ENCODE measurements around the gene PCDHGA12.
A peak's percentile ranks its signal among the peaks of the same experiment; 100 is the strongest.

PCDHGA12 gene

DNA sequence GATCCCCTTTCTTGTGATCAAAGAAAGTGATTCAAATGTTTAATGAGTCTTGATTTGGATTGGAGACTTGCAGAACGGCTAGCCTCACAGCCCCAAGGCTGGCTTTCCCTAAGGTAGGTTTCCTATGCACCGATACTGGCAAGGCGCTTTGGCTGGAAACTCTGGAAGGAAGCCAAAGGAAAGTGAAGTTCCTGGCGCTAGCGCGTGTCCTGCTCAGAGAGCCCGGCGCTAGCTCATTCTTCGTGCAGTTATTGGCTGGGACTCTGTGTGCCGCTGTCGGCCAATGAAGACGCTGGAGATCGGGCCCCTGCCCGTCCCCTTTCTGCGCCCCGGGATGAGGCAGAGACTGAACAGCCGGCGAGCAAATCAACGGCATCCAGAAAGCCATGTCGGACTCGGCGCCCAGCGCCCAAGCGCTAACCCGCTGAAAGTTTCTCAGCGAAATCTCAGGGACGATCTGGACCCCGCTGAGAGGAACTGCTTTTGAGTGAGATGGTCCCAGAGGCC is 45.4 kb downstream of the PCDHGA12 start, which contains the start of gene PCDHGC3:
TSS of gene PCDHGC3 (plus strand) at position 342 of the 507 bp plus-strand sequence. CDS start at position 493, 151 bp downstream.
- Mint-ChIP-seq H3K4me3 (peak within 1 kb of the TSS; percentile 85 to 93), H3K4me1 (peaks cover 33% of the 10 kb centered on the region), H3K27me3 (peaks cover 74% of the 10 kb centered on the region), H3K9me3 (no peaks in the 10 kb centered on the region), H3K27ac (no peak within 1 kb of the TSS)
- DNase-seq (peak in 1 of 2 donors; percentile 55), ATAC-seq (peak; percentile 89)

GRCh38 chr5:141476132-141476911 is 46.0 kb downstream of the PCDHGA12 start:
- Mint-ChIP-seq H3K4me3 (peak overlapping the region; percentile 85 to 93), H3K27ac (no peak overlapping the region), H3K9me3 (no peaks in the 10 kb centered on the region), H3K27me3 (peaks cover 80% of the 10 kb centered on the region), H3K4me1 (peaks cover 33% of the 10 kb centered on the region)
- DNase-seq (peak in 1 of 2 donors; percentile 18), ATAC-seq (peak; percentile 37)

- peaks cover 33% of the 10 kb centered on the region for H3K4me1 Mint-ChIP-seq
- peaks cover 84% of the 10 kb centered on the region for H3K27me3 Mint-ChIP-seq
- H3K27ac Mint-ChIP-seq: no peak overlapping the region
- no peaks in the 10 kb centered on the region for H3K9me3 Mint-ChIP-seq
- ATAC-seq: no peak
- DNase-seq: no peak
- H3K4me3 Mint-ChIP-seq: peak overlapping the region; percentile 85 to 93
These were observed 46.8 kb downstream of the PCDHGA12 start for GRCh38 chr5:141477044-141477575.

GRCh38 chr5:141477815-141478214 is 47.5 kb downstream of the PCDHGA12 start:
- Mint-ChIP-seq H3K27me3 (peaks cover 91% of the 10 kb centered on the region), H3K4me3 (no peak overlapping the region), H3K4me1 (peaks cover 33% of the 10 kb centered on the region), H3K27ac (no peak overlapping the region), H3K9me3 (no peaks in the 10 kb centered on the region)
- ATAC-seq (no peak), DNase-seq (no peak)

- ATAC-seq: peak; percentile 68
- H3K9me3 Mint-ChIP-seq: no peaks in the 10 kb centered on the region
- H3K4me1 Mint-ChIP-seq: peaks cover 33% of the 10 kb centered on the region
- H3K27ac Mint-ChIP-seq: no peak overlapping the region
- peaks cover 94% of the 10 kb centered on the region for H3K27me3 Mint-ChIP-seq
- peak in 1 of 2 donors; percentile 32 for DNase-seq
- H3K4me3 Mint-ChIP-seq: no peak overlapping the region
These were observed 48.1 kb downstream of the PCDHGA12 start for GRCh38 chr5:141478321-141478945.

DNA sequence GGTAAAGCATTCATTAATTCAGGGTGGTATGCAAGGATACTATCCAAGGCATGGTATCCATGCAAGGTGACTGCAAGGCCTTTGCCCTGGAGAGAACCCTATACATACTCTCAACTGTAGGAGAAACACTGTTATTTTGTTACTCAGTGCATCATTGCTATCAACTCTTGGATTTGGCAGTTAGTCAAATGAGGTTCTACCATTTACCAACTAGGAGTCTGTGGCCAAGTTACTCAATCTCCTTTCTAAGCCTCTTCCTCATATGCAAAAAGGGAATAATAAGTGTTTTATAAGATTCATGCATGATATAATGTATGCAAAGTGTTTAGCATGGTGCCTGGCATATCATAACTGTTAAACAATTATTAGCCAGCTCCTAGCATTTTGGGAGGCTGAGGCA is 49.5 kb downstream of the PCDHGA12 start:
- Mint-ChIP-seq H3K27ac (no peak overlapping the region), H3K27me3 (peaks cover 94% of the 10 kb centered on the region), H3K4me1 (peaks cover 37% of the 10 kb centered on the region), H3K9me3 (no peaks in the 10 kb centered on the region), H3K4me3 (no peak overlapping the region)
- DNase-seq (no peak), ATAC-seq (no peak)
